Fibroblast of mammary gland (primary cell): ENCODE results near the gene CAMK1D.
A peak's percentile ranks its signal among the peaks of the same experiment; 100 is the strongest.

Source experiments
- DNase-seq: peaks from one replicate; pipeline ENCODE4 v3.0.0-alpha.2; 2010; ENCODE audit warnings: low read depth
- H3K4me3 ChIP-seq: 2 replicates; pipeline ENCODE4 v1.5.1; 2011; ENCODE audit warnings: low read depth, mild to moderate bottlenecking, low read length, moderate library complexity; ENCODE audit not compliant: control insufficient read depth
- TF ChIP-seq, protein P1 (sequence below): conservative IDR thresholded peaks from 2 replicates; pipeline ENCODE4 v1.5.1; 2011; ENCODE audit warnings: low read depth, low read length, inconsistent platforms; ENCODE audit not compliant: control insufficient read depth, insufficient read depth

The CAMK1D gene

DNA sequence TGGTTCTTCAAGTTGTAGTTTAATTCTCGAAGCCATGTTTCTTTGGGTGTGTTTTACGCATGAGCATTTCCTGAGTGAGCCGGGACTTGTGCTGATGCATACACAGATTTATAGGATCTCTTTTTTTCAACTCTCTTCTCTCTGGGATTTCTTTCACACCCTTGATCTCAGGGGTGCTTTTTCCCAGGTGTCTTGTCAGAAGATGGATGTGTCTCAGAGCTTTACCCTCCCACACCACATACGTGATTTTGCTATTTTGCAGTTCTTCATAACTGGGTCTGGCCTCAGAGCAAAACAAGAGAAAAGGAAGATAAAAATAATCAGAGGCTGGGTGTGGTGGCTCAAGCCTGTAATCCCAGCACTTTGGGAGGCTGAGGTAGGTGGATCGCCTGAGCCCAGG lies 177.0 kb downstream of the CAMK1D start:
- TF ChIP-seq, protein P1, sequence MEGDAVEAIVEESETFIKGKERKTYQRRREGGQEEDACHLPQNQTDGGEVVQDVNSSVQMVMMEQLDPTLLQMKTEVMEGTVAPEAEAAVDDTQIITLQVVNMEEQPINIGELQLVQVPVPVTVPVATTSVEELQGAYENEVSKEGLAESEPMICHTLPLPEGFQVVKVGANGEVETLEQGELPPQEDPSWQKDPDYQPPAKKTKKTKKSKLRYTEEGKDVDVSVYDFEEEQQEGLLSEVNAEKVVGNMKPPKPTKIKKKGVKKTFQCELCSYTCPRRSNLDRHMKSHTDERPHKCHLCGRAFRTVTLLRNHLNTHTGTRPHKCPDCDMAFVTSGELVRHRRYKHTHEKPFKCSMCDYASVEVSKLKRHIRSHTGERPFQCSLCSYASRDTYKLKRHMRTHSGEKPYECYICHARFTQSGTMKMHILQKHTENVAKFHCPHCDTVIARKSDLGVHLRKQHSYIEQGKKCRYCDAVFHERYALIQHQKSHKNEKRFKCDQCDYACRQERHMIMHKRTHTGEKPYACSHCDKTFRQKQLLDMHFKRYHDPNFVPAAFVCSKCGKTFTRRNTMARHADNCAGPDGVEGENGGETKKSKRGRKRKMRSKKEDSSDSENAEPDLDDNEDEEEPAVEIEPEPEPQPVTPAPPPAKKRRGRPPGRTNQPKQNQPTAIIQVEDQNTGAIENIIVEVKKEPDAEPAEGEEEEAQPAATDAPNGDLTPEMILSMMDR: no peak
- DNase-seq: no peak

DNA sequence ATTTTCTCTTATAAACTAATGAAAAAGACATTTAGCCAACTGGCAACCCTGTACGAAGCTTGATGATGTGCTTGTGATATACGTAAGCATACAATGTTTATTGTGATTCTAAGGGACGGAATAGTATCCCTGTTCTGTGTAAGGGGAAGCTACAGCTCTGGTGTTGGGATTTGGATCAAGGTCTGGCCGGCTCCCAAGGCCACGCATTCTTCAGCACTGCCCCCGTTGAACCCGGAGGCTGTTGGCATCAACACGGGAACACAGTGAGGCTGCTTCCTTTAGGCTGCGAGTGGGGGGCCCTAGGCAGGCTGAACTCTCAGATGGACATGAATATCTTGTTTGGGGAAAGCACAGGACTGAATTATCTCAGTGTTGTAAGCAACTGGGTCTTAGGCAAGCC lies 180.6 kb downstream of the CAMK1D start:
- no peak for DNase-seq
- TF ChIP-seq, protein P1: no peak
- no peak overlapping the region for H3K4me3 ChIP-seq

More for the DNA sequence above, 177.0 kb downstream of the CAMK1D start:
- H3K4me3 ChIP-seq: no peak overlapping the region

DNA sequence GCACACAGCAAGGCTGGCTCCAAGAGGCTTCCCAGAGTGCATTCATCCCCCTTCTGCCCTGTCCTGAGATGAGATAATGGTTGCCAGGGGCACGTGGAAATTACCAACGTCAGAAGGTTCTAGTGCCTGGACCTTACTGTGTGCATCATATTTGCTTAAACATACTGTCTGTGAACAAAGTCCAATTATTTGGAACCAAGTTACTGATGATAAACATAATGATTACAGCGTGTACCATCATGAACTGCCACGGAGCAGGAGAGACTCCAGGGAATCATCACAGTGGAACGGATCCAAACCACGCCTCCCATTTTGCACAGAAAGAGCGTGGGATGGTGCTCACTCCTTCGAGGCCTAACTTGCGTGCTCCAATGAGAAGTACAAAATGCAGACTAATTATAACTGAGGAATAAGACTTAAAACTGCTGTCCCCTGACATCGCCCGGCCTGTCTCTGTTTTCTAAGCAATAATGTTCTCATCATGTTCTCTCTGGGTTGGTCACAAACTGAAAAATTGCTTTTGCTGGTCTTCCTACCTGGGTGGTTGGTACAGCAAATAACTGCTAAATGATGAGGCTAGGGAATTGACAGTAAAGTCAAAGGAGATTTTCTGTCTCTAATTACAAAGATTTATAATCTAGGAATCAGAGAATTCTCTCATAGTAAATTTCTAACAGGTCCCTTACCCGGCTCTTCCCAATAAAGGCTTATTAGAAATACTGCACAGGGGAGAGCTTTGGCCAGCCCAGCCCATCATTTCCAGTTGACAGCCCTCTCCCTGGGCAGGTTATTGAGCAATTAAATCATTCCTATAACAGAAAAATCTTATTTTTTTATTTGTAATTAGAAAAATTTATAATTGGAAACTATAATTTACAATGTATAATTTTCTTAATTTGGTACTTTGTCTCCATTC lies 182.2 kb downstream of the CAMK1D start:
- no peak overlapping the region for H3K4me3 ChIP-seq
- TF ChIP-seq, protein P1: no peak
- peak; percentile 9 for DNase-seq

DNA sequence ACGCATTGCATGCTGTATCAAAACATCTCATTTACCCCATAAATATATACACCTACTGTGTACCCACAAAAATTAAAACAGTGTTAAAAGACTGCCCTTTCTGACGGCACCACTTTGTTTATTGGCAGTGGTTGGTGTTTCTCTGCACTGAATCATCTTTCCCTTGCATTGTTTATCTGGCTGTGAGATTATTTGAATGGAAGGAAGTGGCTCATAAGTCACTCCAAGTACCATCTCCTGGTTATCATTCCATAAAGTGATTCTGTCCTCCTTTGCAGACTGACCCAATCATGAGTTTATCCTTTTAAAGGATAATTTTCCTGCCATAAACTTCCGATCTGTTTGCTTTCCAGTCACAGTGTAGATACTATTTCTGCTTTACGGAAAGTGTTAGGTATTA lies 183.8 kb downstream of the CAMK1D start:
- H3K4me3 ChIP-seq: no peak overlapping the region
- TF ChIP-seq, protein P1: no peak
- no peak for DNase-seq

DNA sequence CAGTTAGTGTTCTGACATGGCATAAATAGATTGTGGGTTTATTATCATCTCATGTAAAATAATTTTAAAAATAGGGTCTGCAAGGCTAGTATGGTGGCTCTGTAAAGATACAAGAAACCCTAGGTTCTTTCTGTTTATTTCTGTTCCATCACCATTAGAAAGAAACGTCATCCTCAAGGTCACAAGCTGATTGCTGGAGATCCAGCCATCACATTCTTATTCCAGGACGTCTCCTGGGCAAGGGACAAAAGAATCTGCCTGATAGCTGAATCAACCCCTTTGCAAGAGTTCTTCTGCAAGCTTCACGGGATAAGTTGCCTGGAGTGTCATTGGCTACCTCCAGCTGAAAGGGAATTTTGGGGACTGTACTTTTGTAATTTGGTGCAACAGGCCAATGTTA lies 184.4 kb downstream of the CAMK1D start:
- TF ChIP-seq, protein P1: no peak
- H3K4me3 ChIP-seq: no peak overlapping the region
- DNase-seq: no peak

DNA sequence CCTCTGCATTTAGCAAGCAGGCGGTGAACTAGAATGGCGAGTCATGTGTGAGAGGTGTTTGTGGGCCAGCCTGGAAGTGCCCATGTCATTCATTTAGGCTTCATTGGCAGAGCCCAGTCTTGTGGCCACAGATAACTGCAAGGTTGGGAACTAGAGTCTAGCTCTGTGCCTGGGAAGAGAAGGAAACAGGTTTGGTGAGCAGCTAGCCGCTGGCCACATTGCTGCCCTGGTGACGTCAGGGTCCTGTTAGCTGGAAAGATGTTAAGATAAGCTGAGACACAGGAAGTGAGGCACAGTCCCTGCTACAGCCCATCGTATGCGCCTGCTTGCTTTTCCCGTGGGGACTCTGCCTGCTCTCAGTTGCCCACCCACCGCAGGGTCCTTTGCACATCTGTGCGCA lies 185.5 kb downstream of the CAMK1D start:
- no peak for DNase-seq
- H3K4me3 ChIP-seq: no peak overlapping the region
- TF ChIP-seq, protein P1: no peak

DNA sequence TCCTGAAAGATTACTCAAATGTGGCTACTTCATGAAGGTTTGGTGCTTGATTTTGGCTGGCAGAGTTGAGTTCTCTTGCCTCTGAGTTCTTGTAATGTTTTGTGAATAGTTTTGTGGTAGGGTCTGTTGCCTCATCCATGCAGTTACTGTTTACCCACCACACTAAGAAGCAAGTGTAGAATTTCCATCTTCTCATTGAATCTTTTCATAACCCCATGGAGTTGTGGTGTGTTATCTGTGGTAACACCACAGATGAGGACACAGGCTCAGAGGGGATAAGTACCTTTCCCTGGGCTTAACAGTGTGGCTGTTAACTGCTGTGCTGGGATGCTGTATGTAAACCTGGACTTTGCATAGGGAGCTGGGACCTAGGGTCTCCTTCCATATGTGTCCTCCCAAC lies 186.3 kb downstream of the CAMK1D start:
- no peak overlapping the region for H3K4me3 ChIP-seq
- DNase-seq: no peak
- TF ChIP-seq, protein P1: no peak
